ENCODE measurements around the gene MGST2.
"Not testable (repeated sequence)": the region's sequence is repeated elsewhere in the genome, so short reads cannot be mapped to it uniquely, and the experiment has no call there.

Gene MGST2

GRCh38 chr4:139665690-139666529 lies at the start of gene MGST2:
Gene MGST2 (plus strand): TSS chr4:139665819. CDS start chr4:139666020, 201 bp downstream.
- peak; percentile 17 for DNase-seq

- no peak for DNase-seq
Measured at GRCh38 chr4:139617702-139618490, 47.7 kb upstream of the MGST2 start.

GRCh38 chr4:139619644-139620043 lies 46.0 kb upstream of the MGST2 start:
- no peak for DNase-seq

GRCh38 chr4:139622901-139623381 lies 42.7 kb upstream of the MGST2 start:
- no peak for DNase-seq

GRCh38 chr4:139624441-139625092 lies 41.1 kb upstream of the MGST2 start:
- no peak for DNase-seq

- no peak for DNase-seq
Measured at GRCh38 chr4:139625093-139625455, 40.5 kb upstream of the MGST2 start.

GRCh38 chr4:139625482-139625881 lies 40.1 kb upstream of the MGST2 start:
- no peak for DNase-seq

- no peak for DNase-seq
Measured at GRCh38 chr4:139628184-139629012, 37.2 kb upstream of the MGST2 start.

- DNase-seq: no peak
Measured at GRCh38 chr4:139629436-139630125, 36.0 kb upstream of the MGST2 start.

- no peak for DNase-seq
Measured at GRCh38 chr4:139630126-139630495, 35.5 kb upstream of the MGST2 start.

GRCh38 chr4:139630991-139631390 lies 34.6 kb upstream of the MGST2 start:
- no peak for DNase-seq

GRCh38 chr4:139631791-139632190 lies 33.8 kb upstream of the MGST2 start:
- DNase-seq: no peak

- not testable (repeated sequence) for DNase-seq
Measured at GRCh38 chr4:139632739-139633138, 32.9 kb upstream of the MGST2 start.

GRCh38 chr4:139633195-139633594 lies 32.4 kb upstream of the MGST2 start:
- DNase-seq: no peak

- no peak for DNase-seq
Measured at GRCh38 chr4:139633661-139634060, 32.0 kb upstream of the MGST2 start.

GRCh38 chr4:139635966-139636365 lies 29.7 kb upstream of the MGST2 start:
- no peak for DNase-seq

- not testable (repeated sequence) for DNase-seq
Measured at GRCh38 chr4:139638306-139638705, 27.3 kb upstream of the MGST2 start.

GRCh38 chr4:139639654-139640053 lies 26.0 kb upstream of the MGST2 start:
- no peak for DNase-seq

GRCh38 chr4:139641218-139641617 lies 24.4 kb upstream of the MGST2 start:
- no peak for DNase-seq

- no peak for DNase-seq
Measured at GRCh38 chr4:139642364-139642763, 23.3 kb upstream of the MGST2 start.

- DNase-seq: no peak
Measured at GRCh38 chr4:139643042-139643895, 22.4 kb upstream of the MGST2 start.
